HG02973 (cell line): ENCODE measurements around the gene GGT1.
"Not testable (repeated sequence)": the region's sequence is repeated elsewhere in the genome, so short reads cannot be mapped to it uniquely, and the experiment has no call there.

ENCODE experiments used
- ATAC-seq: cut with Tn5 transposase; IDR thresholded peaks from one replicate; pipeline ENCODE4 v1.9.1; 2021; ENCODE audit warnings: moderate library complexity; ENCODE audit not compliant: unreplicated experiment

GGT1 gene

GRCh38 chr22:24595863-24596262 lies 7.1 kb upstream of the GGT1 start:
- no peak for ATAC-seq

GRCh38 chr22:24597076-24597475 lies 5.9 kb upstream of the GGT1 start:
- ATAC-seq = not testable (repeated sequence)

DNA sequence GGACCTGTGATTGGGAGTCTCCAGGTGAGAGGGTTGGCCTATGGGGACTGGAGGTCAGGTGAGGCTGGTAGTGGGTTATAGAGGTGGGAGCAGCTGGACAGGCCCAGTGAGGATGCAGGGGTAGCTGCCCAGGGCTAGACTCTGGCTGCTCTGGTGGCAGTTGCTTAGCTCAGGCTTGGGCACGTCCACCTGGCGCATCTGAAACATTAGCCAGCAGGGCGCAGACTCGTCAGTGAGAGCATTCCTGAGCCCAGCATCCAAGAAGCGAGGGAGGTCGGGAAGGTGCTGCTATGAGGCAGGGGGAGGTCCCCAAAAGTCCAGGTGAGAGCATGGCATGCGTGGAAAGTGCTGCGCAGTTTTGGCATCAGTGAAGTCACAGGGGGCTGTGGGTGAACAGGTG lies 3.5 kb upstream of the GGT1 start:
- ATAC-seq = no peak

DNA sequence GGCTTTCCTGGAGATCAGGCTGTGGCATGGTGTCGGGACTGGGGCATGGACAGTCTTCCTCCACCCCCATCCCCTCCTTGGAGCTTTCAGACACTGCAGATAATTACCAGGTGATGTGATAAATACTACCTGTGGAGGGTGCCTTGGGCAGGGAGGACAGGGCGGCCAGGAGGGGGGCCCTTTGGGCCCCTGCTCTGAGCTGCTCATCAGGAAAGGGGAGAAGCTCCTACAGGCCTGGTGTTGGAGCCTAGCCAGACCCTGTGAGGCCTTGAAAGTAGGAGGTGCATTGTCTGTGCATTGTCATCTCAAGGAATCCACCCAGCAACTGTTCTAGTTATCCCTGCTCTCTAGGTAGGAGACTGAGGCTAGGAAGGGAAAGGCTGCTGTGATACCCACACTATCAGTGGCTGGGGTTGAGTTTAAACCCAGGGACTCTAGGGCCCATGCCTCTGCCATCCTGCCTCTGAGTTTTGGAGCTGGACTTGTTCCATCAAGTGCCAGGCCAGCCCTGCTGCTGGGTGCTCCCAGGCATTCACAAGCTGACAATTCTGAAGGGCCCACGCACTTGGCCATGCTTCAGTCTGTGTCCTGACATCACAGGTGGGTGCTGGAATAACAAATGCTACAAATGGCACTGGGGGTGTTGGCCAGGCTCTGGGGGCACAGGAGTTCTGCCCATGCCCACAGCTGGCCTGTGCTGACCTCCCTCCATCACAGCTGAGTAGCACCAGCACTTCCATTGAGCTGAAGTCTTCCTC lies 2.9 kb upstream of the GGT1 start:
- not testable (repeated sequence) for ATAC-seq

DNA sequence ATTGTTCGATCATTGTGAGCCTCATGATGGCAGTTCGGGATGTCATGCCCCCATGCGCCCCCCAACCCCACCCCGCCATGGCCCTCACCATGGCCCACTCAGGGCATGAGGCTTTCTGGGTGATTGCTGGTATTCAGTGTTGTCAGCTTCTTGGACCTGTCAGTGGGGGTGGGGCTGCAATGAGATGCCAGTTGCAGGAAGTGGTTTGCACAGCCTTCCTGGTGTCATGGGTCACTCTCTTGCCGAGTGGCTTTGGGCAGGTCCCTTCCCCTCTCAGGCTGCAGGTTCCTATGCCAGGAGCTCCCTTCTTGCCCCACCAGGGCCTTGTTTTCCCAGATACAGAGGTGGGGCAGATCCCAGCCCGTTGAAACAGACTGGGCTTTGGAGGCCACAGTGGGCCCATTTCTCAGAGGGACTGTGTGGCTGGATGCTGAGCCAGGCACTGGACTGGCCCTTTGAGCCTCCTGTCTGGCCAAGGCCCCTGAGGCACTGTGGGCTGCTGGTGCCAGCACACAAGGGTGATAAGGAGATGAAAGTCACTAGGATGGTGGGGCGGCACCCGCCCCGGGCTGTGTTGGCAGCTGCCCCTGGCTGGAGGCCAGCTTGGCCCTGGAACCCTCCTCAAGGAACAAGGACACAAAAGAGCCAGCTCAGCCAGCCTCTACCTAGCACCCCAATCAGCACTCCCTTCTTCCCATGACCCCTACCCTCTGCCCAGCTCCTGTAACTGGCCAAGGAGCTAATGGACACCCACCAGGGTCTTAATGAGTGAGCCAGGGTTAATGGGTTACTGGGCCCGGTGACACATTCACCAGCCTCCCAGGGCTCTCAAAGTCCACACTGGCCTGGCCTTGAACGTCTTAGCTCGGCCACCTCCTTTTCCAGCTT lies 1.5 kb upstream of the GGT1 start:
- no peak for ATAC-seq

GRCh38 chr22:24602105-24602749 lies 766 bp upstream of the GGT1 start:
- not testable (repeated sequence) for ATAC-seq

DNA sequence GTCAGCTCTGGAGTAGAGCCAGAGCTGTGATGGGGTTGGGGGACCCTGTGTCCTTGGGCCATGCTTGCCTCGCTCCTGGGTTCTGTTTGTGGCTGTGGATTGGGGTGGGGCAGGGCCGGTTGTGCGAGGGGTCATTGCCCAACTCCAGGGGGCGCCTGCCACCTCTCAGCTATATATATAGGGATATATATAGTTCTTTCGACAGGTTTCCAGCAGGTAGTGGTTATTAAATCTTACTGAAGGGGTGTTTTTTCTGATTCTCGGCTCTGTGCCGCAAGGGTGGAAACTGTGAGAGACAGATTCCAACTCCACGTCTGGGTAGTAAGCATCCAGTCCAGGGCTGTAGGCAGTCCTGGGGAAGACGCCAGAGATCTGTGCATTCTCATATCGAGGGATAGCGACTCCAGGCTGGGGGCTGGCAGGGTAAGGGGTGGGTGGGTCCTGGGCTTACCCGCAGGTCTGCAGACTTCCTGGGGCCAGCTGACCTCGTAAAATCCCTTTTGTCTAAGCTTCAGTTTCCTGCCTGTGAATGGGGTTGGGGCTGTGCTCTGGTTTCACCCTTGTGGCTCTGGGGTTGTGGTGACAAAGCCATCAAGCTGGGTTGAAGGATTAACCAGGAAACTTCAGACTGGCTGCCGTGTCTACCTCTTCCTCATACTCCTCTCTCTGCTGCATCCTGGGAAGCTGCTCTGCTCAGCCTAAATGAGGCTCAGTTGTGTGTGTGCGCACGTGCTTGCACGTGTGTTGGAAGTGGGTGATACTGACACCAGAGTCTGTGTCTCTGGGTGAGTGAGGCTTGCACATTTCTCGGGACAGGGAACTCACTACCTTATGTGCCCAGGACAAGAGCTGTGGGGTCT lies 1.0 kb downstream of the GGT1 start:
- ATAC-seq = not testable (repeated sequence)

- ATAC-seq = not testable (repeated sequence)
These were observed 3.3 kb downstream of the GGT1 start for GRCh38 chr22:24606340-24606739.

GRCh38 chr22:24607429-24607983 lies 4.5 kb downstream of the GGT1 start:
- not testable (repeated sequence) for ATAC-seq

GRCh38 chr22:24608327-24608726 lies 5.3 kb downstream of the GGT1 start:
- not testable (repeated sequence) for ATAC-seq

GRCh38 chr22:24609888-24610287 lies 6.9 kb downstream of the GGT1 start:
- not testable (repeated sequence) for ATAC-seq

DNA sequence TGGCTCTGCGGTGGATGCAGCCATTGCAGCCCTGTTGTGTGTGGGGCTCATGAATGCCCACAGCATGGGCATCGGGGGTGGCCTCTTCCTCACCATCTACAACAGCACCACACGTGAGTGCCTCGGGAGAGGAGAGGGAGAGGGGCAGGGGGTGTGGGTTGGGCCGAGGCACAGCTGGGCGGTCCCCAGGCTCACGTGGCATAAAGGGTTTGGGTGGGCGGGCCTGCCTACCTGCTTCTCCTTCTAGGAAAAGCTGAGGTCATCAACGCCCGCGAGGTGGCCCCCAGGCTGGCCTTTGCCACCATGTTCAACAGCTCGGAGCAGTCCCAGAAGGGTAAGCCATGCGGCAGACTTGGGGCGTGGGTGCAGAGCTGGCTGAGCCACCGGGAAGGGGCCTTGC lies 11.8 kb downstream of the GGT1 start:
- ATAC-seq = not testable (repeated sequence)

GRCh38 chr22:24621244-24621643 lies 18.3 kb downstream of the GGT1 start:
- ATAC-seq = not testable (repeated sequence)

DNA sequence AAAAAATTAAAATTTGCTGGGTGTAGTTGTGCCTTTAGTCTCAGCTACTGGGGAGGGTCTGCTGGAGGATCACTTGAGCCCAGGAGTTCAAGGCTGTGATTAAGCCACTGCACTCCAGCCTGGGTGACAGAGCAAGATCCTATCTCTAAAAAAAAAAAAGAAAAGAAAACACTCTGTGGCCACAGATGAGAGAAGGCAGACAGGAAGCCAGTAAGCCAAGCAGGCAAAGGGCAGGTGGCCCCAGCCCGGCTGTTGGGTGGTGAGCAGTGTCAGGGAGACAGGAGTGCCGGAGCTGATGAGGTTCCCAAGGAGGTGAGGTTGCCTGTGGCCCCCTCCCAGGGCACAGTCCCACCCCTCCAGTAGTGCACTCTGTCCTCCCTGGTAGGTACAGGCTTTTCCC lies 19.6 kb downstream of the GGT1 start:
- not testable (repeated sequence) for ATAC-seq

DNA sequence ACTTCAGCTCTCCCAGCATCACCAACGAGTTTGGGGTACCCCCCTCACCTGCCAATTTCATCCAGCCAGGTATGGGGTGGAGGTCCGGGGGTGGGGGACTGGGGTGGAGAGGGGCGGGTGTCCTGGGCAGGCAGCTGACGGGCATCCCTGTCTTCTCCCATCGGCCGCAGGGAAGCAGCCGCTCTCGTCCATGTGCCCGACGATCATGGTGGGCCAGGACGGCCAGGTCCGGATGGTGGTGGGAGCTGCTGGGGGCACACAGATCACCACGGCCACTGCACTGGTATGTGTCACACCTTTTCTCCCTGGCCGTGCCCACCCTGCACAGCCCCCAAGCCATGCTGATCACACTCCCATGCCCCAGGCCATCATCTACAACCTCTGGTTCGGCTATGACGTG lies 24.9 kb downstream of the GGT1 start:
- ATAC-seq = not testable (repeated sequence)

GRCh38 chr22:24629069-24629468 lies 26.1 kb downstream of the GGT1 start:
- ATAC-seq = not testable (repeated sequence)

DNA sequence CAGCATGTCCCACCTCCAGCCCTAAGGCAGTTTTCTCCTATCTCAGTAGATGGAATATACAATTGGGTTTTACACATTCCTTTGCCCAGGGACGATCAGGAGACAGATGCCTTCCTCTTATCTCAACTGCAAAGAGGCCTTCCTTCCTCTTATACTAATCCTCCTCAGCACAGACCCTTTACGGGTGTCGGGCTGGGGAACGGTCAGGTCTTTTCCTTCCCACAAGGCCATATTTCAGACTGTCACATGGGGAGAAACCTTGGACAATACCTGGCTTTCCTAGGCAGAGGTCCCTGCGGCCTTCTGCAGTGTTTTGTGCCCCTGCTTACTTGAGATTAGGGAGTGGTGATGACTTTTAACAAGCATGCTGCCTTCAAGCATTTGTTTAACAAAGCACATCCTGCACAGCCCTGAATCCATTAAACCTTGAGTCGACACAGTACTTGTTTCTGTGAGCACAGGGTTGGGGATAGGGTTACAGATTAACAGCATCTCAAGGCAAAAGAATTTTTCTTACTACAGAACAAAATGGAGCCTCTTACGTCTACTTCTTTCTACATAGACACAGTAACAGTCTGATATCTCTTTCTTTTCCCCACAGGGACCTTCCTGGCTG lies 27.9 kb downstream of the GGT1 start:
- not testable (repeated sequence) for ATAC-seq

GRCh38 chr22:24631430-24632122 lies 28.6 kb downstream of the GGT1 start:
- ATAC-seq = not testable (repeated sequence)

GRCh38 chr22:24632642-24633041 lies 29.6 kb downstream of the GGT1 start:
- not testable (repeated sequence) for ATAC-seq
